ENCODE measurements around the gene KCNK17. TPM values are rescaled to one million over a fixed set of nuclear protein-coding genes. Genes with fewer than 3 reads are reported as not detected.

Gene KCNK17
- total RNA-seq, 5 donors from 2014 or later (not counting 1 experiment from before 2014, with no cell fraction given): 0.38 TPM; not detected in 4

- Histone ChIP-seq H3K27me3 (replicated peaks in 1 of 2; ENCODE audit: control insufficient read depth in 2 of 2, extremely low read depth in 1 of 2, insufficient read depth in 2 of 2, low read length in 1 of 2) (peaks cover 0 to 36% of the 10 kb centered on the region in 2 experiments), H3K36me3 (ENCODE audit: control insufficient read depth in 2 of 2, extremely low read depth in 1 of 2, insufficient read depth in 1 of 2, low read length in 1 of 2) (no peaks in the 10 kb centered on the region), H3K4me3 (ENCODE audit: control insufficient read depth in 1 of 2, extremely low read depth in 1 of 2, low read length in 1 of 2) (no peak overlapping the region), H3K27ac (ENCODE audit: low read length) (no peak overlapping the region), H3K4me1 (ENCODE audit: control insufficient read depth in 1 of 2, extremely low read depth in 1 of 2, insufficient read depth in 2 of 2, low read length in 2 of 2) (no peaks in the 10 kb centered on the region), H3K9me3 (no peaks in the 10 kb centered on the region)
- Mint-ChIP-seq H3K27me3 (peaks cover 21 to 34% of the 10 kb centered on the region in 2 donors), H3K4me3 (no peak overlapping the region), H3K27ac (no peak overlapping the region), H3K9me3 (no peaks in the 10 kb centered on the region), H3K36me3 (no peaks in the 10 kb centered on the region), H3K4me1 (no peaks in the 10 kb centered on the region)
- ChIA-PET CTCF (no interaction called here), POLR2A (no interaction called here)
- DNase-seq (no peak), ATAC-seq (replicated peaks in 1 of 4) (no peak)
- 11% methylated on average over 3 of the region's 10 CpGs for WGBS (ENCODE audit: insufficient coverage)
Measured at GRCh38 chr6:39320363-39320984, 6.3 kb upstream of the KCNK17 start.

- ATAC-seq (replicated peaks in 1 of 4): no peak
- ChIA-PET POLR2A (no interaction called here), CTCF (no interaction called here)
- no peak overlapping the region for H3K27ac ChIP-seq (ENCODE audit: low read length)
- Mint-ChIP-seq H3K4me3 (no peak overlapping the region), H3K36me3 (no peaks in the 10 kb centered on the region), H3K27me3 (peaks cover 26 to 39% of the 10 kb centered on the region in 2 donors), H3K4me1 (no peaks in the 10 kb centered on the region), H3K9me3 (no peaks in the 10 kb centered on the region), H3K27ac (no peak overlapping the region)
- H3K27me3 ChIP-seq (replicated peaks in 1 of 2; ENCODE audit: control insufficient read depth in 2 of 2, extremely low read depth in 1 of 2, insufficient read depth in 2 of 2, low read length in 1 of 2): peaks cover 0 to 43% of the 10 kb centered on the region in 2 experiments
- no peaks in the 10 kb centered on the region for H3K4me1 ChIP-seq (ENCODE audit: control insufficient read depth in 1 of 2, extremely low read depth in 1 of 2, insufficient read depth in 2 of 2, low read length in 2 of 2)
- WGBS (ENCODE audit: insufficient coverage): 62% methylated on average over 9 of the region's 13 CpGs
- H3K36me3 ChIP-seq (ENCODE audit: control insufficient read depth in 2 of 2, extremely low read depth in 1 of 2, insufficient read depth in 1 of 2, low read length in 1 of 2): no peaks in the 10 kb centered on the region
- no peak for DNase-seq
- H3K9me3 ChIP-seq: no peaks in the 10 kb centered on the region
- H3K4me3 ChIP-seq (ENCODE audit: control insufficient read depth in 1 of 2, extremely low read depth in 1 of 2, low read length in 1 of 2): no peak overlapping the region
Measured at GRCh38 chr6:39319621-39320362, 5.6 kb upstream of the KCNK17 start.

DNA sequence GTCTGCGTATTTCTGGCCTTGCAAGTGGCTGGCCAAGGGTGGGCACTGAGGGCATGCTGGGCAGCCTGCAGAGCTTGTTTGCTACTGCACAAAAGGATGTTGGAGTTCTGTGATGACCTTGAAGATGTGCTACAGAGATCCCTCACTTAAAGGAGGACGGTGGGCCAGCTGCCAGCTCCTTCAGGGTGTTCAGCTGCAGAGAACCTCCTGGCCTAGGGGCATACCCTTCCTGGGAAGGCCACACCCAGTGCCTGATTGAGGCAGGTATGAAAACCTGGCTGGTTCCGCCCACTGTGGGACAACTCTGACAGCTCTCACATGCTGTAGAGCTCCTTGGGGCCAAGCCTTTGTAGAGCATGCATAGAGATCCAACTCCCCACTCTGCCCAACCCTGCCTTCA, 3.0 kb upstream of the KCNK17 start:
- Mint-ChIP-seq H3K4me3 (no peak overlapping the region), H3K4me1 (peaks cover 0 to 4% (median 0%) of the 10 kb centered on the region in 3 donors), H3K27ac (no peak overlapping the region), H3K27me3 (peaks cover 27 to 59% of the 10 kb centered on the region in 2 donors), H3K9me3 (no peaks in the 10 kb centered on the region), H3K36me3 (no peaks in the 10 kb centered on the region)
- Histone ChIP-seq H3K9me3 (no peaks in the 10 kb centered on the region), H3K27me3 (replicated peaks in 1 of 2; ENCODE audit: control insufficient read depth in 2 of 2, extremely low read depth in 1 of 2, insufficient read depth in 2 of 2, low read length in 1 of 2) (peaks cover 0 to 57% of the 10 kb centered on the region in 2 experiments), H3K4me3 (ENCODE audit: control insufficient read depth in 1 of 2, extremely low read depth in 1 of 2, low read length in 1 of 2) (no peak overlapping the region), H3K4me1 (ENCODE audit: control insufficient read depth in 1 of 2, extremely low read depth in 1 of 2, insufficient read depth in 2 of 2, low read length in 2 of 2) (peaks cover 0 to 17% of the 10 kb centered on the region in 2 experiments), H3K36me3 (ENCODE audit: control insufficient read depth in 2 of 2, extremely low read depth in 1 of 2, insufficient read depth in 1 of 2, low read length in 1 of 2) (no peaks in the 10 kb centered on the region), H3K27ac (ENCODE audit: low read length) (no peak overlapping the region)
- ATAC-seq (replicated peaks in 1 of 4) (no peak), DNase-seq (no peak)
- CTCF ChIA-PET: interaction anchor here in 1 of 2 donors (0.6 kb wide), 1 partner anchor 27 kb away, joined by 3 read pairs; no protein-coding TSS in a partner anchor
- POLR2A ChIA-PET: no interaction called here
- 83% methylated on average over 3 of the region's 3 CpGs for WGBS (ENCODE audit: insufficient coverage)

GRCh38 chr6:39313526-39314272, 520 bp downstream of the KCNK17 start:
- POLR2A ChIA-PET: no interaction called here
- peak overlapping the region in 1 of 3 donors; percentile 34 for H3K4me3 Mint-ChIP-seq
- Histone ChIP-seq H3K4me1 (ENCODE audit: control insufficient read depth in 1 of 2, extremely low read depth in 1 of 2, insufficient read depth in 2 of 2, low read length in 2 of 2) (peaks cover 0 to 17% of the 10 kb centered on the region in 2 experiments), H3K27ac (ENCODE audit: low read length) (no peak overlapping the region), H3K27me3 (replicated peaks in 1 of 2; ENCODE audit: control insufficient read depth in 2 of 2, extremely low read depth in 1 of 2, insufficient read depth in 2 of 2, low read length in 1 of 2) (peaks cover 0 to 58% of the 10 kb centered on the region in 2 experiments), H3K4me3 (ENCODE audit: control insufficient read depth in 1 of 2, extremely low read depth in 1 of 2, low read length in 1 of 2) (peak overlapping the region in 1 of 2 donors; percentile 38), H3K9me3 (no peaks in the 10 kb centered on the region), H3K36me3 (ENCODE audit: control insufficient read depth in 2 of 2, extremely low read depth in 1 of 2, insufficient read depth in 1 of 2, low read length in 1 of 2) (no peaks in the 10 kb centered on the region)
- CTCF ChIA-PET: interaction anchor here in 1 of 2 donors (0.6 kb wide), 1 partner anchor 37 kb away, joined by 3 read pairs; no protein-coding TSS in a partner anchor
- H3K4me1 Mint-ChIP-seq: peaks cover 0 to 4% (median 3%) of the 10 kb centered on the region in 3 donors
- no peak for ATAC-seq (replicated peaks in 1 of 4)
- H3K27ac Mint-ChIP-seq: no peak overlapping the region
- peaks cover 39 to 68% of the 10 kb centered on the region in 2 donors for H3K27me3 Mint-ChIP-seq
- 2% methylated on average over 79 of the region's 80 CpGs for WGBS (ENCODE audit: insufficient coverage)
- DNase-seq: no peak
- H3K36me3 Mint-ChIP-seq: no peaks in the 10 kb centered on the region
- H3K9me3 Mint-ChIP-seq: no peaks in the 10 kb centered on the region

DNA sequence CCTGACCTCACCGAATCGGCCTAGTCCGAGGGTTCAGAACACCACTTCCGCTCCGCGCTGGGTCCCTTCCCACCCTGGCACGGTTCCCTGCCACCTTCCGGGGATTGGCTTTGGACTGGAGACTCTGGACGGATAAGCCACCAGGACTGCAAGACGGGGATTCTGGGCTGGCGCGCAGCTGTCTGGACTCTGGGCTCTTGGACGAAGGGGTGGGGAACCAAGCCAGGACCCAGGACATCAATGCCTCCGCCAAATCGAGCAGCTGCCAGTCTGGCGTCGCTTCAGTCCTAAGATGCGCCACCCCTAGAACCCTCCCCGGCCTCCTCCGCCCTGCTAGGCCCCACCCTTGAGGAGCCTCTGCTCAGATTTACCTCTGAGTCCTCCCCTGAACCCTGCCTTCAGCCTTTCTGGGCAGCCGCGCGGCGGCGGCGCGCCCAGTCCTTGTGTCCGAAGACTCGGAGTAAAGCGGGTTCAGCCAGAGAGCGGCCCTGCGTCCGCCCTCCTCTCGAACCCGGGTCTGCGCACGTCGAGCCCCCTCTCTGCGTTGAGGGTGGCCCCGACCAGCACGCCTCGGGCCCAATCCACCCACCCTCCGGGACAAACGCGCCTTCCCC, 1.2 kb downstream of the KCNK17 start:
- ChIA-PET POLR2A (no interaction called here), CTCF (no interaction called here)
- H3K27me3 ChIP-seq (replicated peaks in 1 of 2; ENCODE audit: control insufficient read depth in 2 of 2, extremely low read depth in 1 of 2, insufficient read depth in 2 of 2, low read length in 1 of 2): peaks cover 0 to 58% of the 10 kb centered on the region in 2 experiments
- no peak overlapping the region for H3K27ac Mint-ChIP-seq
- 14% methylated on average over 45 of the region's 45 CpGs for WGBS (ENCODE audit: insufficient coverage)
- peaks cover 0 to 4% (median 3%) of the 10 kb centered on the region in 3 donors for H3K4me1 Mint-ChIP-seq
- H3K4me3 ChIP-seq (ENCODE audit: control insufficient read depth in 1 of 2, extremely low read depth in 1 of 2, low read length in 1 of 2): peak overlapping the region in 1 of 2 donors; percentile 2
- ATAC-seq (replicated peaks in 1 of 4) (no peak), DNase-seq (no peak)
- no peaks in the 10 kb centered on the region for H3K36me3 Mint-ChIP-seq
- H3K9me3 Mint-ChIP-seq: no peaks in the 10 kb centered on the region
- H3K36me3 ChIP-seq (ENCODE audit: control insufficient read depth in 2 of 2, extremely low read depth in 1 of 2, insufficient read depth in 1 of 2, low read length in 1 of 2): no peaks in the 10 kb centered on the region
- peaks cover 36 to 65% of the 10 kb centered on the region in 2 donors for H3K27me3 Mint-ChIP-seq
- H3K4me1 ChIP-seq (ENCODE audit: control insufficient read depth in 1 of 2, extremely low read depth in 1 of 2, insufficient read depth in 2 of 2, low read length in 2 of 2): peaks cover 0 to 17% of the 10 kb centered on the region in 2 experiments
- no peaks in the 10 kb centered on the region for H3K9me3 ChIP-seq
- H3K4me3 Mint-ChIP-seq: peak overlapping the region in 1 of 3 donors; percentile 34
- no peak overlapping the region for H3K27ac ChIP-seq (ENCODE audit: low read length)

GRCh38 chr6:39310542-39310941, 3.7 kb downstream of the KCNK17 start:
- H3K27ac ChIP-seq (ENCODE audit: low read length): no peak overlapping the region
- H3K27me3 ChIP-seq (replicated peaks in 1 of 2; ENCODE audit: control insufficient read depth in 2 of 2, extremely low read depth in 1 of 2, insufficient read depth in 2 of 2, low read length in 1 of 2): peaks cover 0 to 47% of the 10 kb centered on the region in 2 experiments
- ATAC-seq (replicated peaks in 1 of 4) (no peak), DNase-seq (no peak)
- H3K4me1 ChIP-seq (ENCODE audit: control insufficient read depth in 1 of 2, extremely low read depth in 1 of 2, insufficient read depth in 2 of 2, low read length in 2 of 2): peaks cover 0 to 17% of the 10 kb centered on the region in 2 experiments
- CTCF ChIA-PET: interaction anchor here (0.5 to 1.5 kb wide), 7 partner anchors 25 to 438 kb away, joined by 3 to 6 read pairs (median 3); no protein-coding TSS in a partner anchor
- H3K36me3 ChIP-seq (ENCODE audit: control insufficient read depth in 2 of 2, extremely low read depth in 1 of 2, insufficient read depth in 1 of 2, low read length in 1 of 2): no peaks in the 10 kb centered on the region
- H3K4me3 ChIP-seq (ENCODE audit: control insufficient read depth in 1 of 2, extremely low read depth in 1 of 2, low read length in 1 of 2): no peak overlapping the region
- H3K36me3 Mint-ChIP-seq: no peaks in the 10 kb centered on the region
- POLR2A ChIA-PET: no interaction called here
- H3K4me3 Mint-ChIP-seq: no peak overlapping the region
- H3K9me3 Mint-ChIP-seq: no peaks in the 10 kb centered on the region
- no peaks in the 10 kb centered on the region for H3K9me3 ChIP-seq
- WGBS (ENCODE audit: insufficient coverage): 38% methylated on average over 1 of the region's 4 CpGs
- H3K27me3 Mint-ChIP-seq: peaks cover 22 to 48% of the 10 kb centered on the region in 2 donors
- no peak overlapping the region for H3K27ac Mint-ChIP-seq
- H3K4me1 Mint-ChIP-seq: peaks cover 0 to 4% (median 3%) of the 10 kb centered on the region in 3 donors
